ENCODE data around the gene ADGRL3. TPM values are rescaled to one million over a fixed set of nuclear protein-coding genes. Genes with fewer than 3 reads are reported as not detected.

Gene ADGRL3
- total RNA-seq, 3 donors from 2014 or later (not counting 1 experiment from before 2014, with no cell fraction given), result not detected

GRCh38 chr4:61795998-61796397 lies 595.9 kb downstream of the ADGRL3 start:
- H3K27me3 ChIP-seq (ENCODE audit: control insufficient read depth, insufficient read depth, low read length), result no peaks in the 10 kb centered on the region
- DNase-seq (no peak), ATAC-seq (no peak)
- no peak for TF ChIP-seq CTCF (IDR thresholded peaks at IDR 0.05)
- no peak overlapping the region for H3K4me3 ChIP-seq (ENCODE audit: low read length)
- intact Hi-C loops (cut with micrococcal nuclease), result no loop called here
- no peaks in the 10 kb centered on the region for H3K4me1 Mint-ChIP-seq
- no peak overlapping the region for H3K27ac Mint-ChIP-seq
- peaks cover 6 to 18% of the 10 kb centered on the region in 2 donors for H3K9me3 Mint-ChIP-seq
- H3K36me3 Mint-ChIP-seq, result no peaks in the 10 kb centered on the region
- no peak overlapping the region for H3K27ac ChIP-seq (ENCODE audit: low read length)
- no peak overlapping the region for H3K4me3 Mint-ChIP-seq
- no peaks in the 10 kb centered on the region for H3K4me1 ChIP-seq (ENCODE audit: control insufficient read depth, insufficient read depth, low read length)
- WGBS (ENCODE audit: insufficient coverage), result 74% methylated on average over 6 of the region's 6 CpGs
- H3K27me3 Mint-ChIP-seq (ENCODE audit: low read depth in 2 of 2), result no peaks in the 10 kb centered on the region
- peaks cover 10% of the 10 kb centered on the region for H3K9me3 ChIP-seq (ENCODE audit: control insufficient read depth, insufficient read depth, low read length)
- no peaks in the 10 kb centered on the region for H3K36me3 ChIP-seq (ENCODE audit: control insufficient read depth, insufficient read depth, low read length)

- H3K9me3 ChIP-seq (ENCODE audit: control insufficient read depth, insufficient read depth, low read length), result no peaks in the 10 kb centered on the region
- Mint-ChIP-seq H3K27ac (no peak overlapping the region), H3K9me3 (peaks cover 7 to 19% of the 10 kb centered on the region in 2 donors), H3K4me1 (no peaks in the 10 kb centered on the region), H3K4me3 (no peak overlapping the region), H3K36me3 (no peaks in the 10 kb centered on the region), H3K27me3 (ENCODE audit: low read depth in 2 of 2) (no peaks in the 10 kb centered on the region)
- TF ChIP-seq CTCF (IDR thresholded peaks at IDR 0.05), result no peak
- H3K36me3 ChIP-seq (ENCODE audit: control insufficient read depth, insufficient read depth, low read length), result no peaks in the 10 kb centered on the region
- H3K27me3 ChIP-seq (ENCODE audit: control insufficient read depth, insufficient read depth, low read length), result no peaks in the 10 kb centered on the region
- no peaks in the 10 kb centered on the region for H3K4me1 ChIP-seq (ENCODE audit: control insufficient read depth, insufficient read depth, low read length)
- WGBS (ENCODE audit: insufficient coverage), result 57% methylated on average over 2 of the region's 2 CpGs
- H3K4me3 ChIP-seq (ENCODE audit: low read length), result no peak overlapping the region
- no peak for ATAC-seq
- no peak for DNase-seq
- intact Hi-C loops (cut with micrococcal nuclease), result no loop called here
- H3K27ac ChIP-seq (ENCODE audit: low read length), result no peak overlapping the region
Measured at GRCh38 chr4:61799794-61800193, 599.7 kb downstream of the ADGRL3 start.

- WGBS (ENCODE audit: insufficient coverage), result 75% methylated on average over 2 of the region's 2 CpGs
- H3K4me3 ChIP-seq (ENCODE audit: low read length), result no peak overlapping the region
- intact Hi-C loops (cut with micrococcal nuclease), result no loop called here
- DNase-seq, result no peak
- H3K9me3 ChIP-seq (ENCODE audit: control insufficient read depth, insufficient read depth, low read length), result no peaks in the 10 kb centered on the region
- no peak overlapping the region for H3K4me3 Mint-ChIP-seq
- H3K27ac ChIP-seq (ENCODE audit: low read length), result no peak overlapping the region
- H3K9me3 Mint-ChIP-seq, result peaks cover 10 to 14% of the 10 kb centered on the region in 2 donors
- no peaks in the 10 kb centered on the region for H3K27me3 Mint-ChIP-seq (ENCODE audit: low read depth in 2 of 2)
- TF ChIP-seq CTCF (IDR thresholded peaks at IDR 0.05), result no peak
- no peak overlapping the region for H3K27ac Mint-ChIP-seq
- no peaks in the 10 kb centered on the region for H3K36me3 ChIP-seq (ENCODE audit: control insufficient read depth, insufficient read depth, low read length)
- H3K4me1 Mint-ChIP-seq, result no peaks in the 10 kb centered on the region
- H3K4me1 ChIP-seq (ENCODE audit: control insufficient read depth, insufficient read depth, low read length), result no peaks in the 10 kb centered on the region
- no peaks in the 10 kb centered on the region for H3K27me3 ChIP-seq (ENCODE audit: control insufficient read depth, insufficient read depth, low read length)
- no peaks in the 10 kb centered on the region for H3K36me3 Mint-ChIP-seq
- no peak for ATAC-seq
Measured at GRCh38 chr4:61805227-61805626, 605.1 kb downstream of the ADGRL3 start.

DNA sequence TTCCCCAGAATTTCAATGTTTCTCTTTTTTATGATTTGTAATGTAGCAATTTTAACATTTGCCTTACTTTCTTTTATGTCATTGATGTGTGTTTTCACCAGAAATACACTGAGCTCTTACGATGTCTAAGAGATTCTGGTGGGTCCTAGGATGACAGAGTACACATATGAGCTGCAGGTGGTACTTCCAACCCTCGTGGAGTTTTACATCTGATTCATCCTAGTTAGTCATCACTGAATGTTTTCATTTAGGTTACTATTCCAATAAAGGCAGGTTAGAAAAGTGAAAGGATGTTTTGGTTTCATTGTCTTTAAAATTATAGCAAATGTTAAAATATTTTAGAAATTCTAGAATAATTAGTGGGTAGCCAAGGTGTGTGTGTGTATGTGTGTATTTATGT lies 605.9 kb downstream of the ADGRL3 start:
- Histone ChIP-seq H3K27me3 (ENCODE audit: control insufficient read depth, insufficient read depth, low read length) (no peaks in the 10 kb centered on the region), H3K4me3 (ENCODE audit: low read length) (no peak overlapping the region), H3K9me3 (ENCODE audit: control insufficient read depth, insufficient read depth, low read length) (no peaks in the 10 kb centered on the region), H3K4me1 (ENCODE audit: control insufficient read depth, insufficient read depth, low read length) (no peaks in the 10 kb centered on the region), H3K36me3 (ENCODE audit: control insufficient read depth, insufficient read depth, low read length) (no peaks in the 10 kb centered on the region), H3K27ac (ENCODE audit: low read length) (no peak overlapping the region)
- Mint-ChIP-seq H3K27me3 (ENCODE audit: low read depth in 2 of 2) (no peaks in the 10 kb centered on the region), H3K9me3 (peaks cover 11 to 16% of the 10 kb centered on the region in 2 donors), H3K36me3 (no peaks in the 10 kb centered on the region), H3K27ac (no peak overlapping the region), H3K4me3 (no peak overlapping the region), H3K4me1 (no peaks in the 10 kb centered on the region)
- no peak for TF ChIP-seq CTCF (IDR thresholded peaks at IDR 0.05)
- DNase-seq (no peak), ATAC-seq (no peak)
- WGBS (ENCODE audit: insufficient coverage), result 77% methylated on average over 1 of the region's 2 CpGs
- intact Hi-C loops (cut with micrococcal nuclease), result no loop called here
